ENCODE results near the gene SELENOH.

SELENOH gene

GRCh38 chr11:57776031-57776521 lies 34.8 kb downstream of the SELENOH start:
- in situ Hi-C loops (cut with HindIII; ENCODE audit: low pct_ligation_motif_present, low pct_unique_long_range_greater_than_20kb, low sequenced_read_pairs) = no loop called here
- DNase-seq = no peak

GRCh38 chr11:57776577-57777210 lies 35.4 kb downstream of the SELENOH start:
- no peak for DNase-seq
- in situ Hi-C loops (cut with HindIII; ENCODE audit: low pct_ligation_motif_present, low pct_unique_long_range_greater_than_20kb, low sequenced_read_pairs) = no loop called here

GRCh38 chr11:57777969-57778317 lies 36.7 kb downstream of the SELENOH start:
- DNase-seq = no peak
- in situ Hi-C loops (cut with HindIII; ENCODE audit: low pct_ligation_motif_present, low pct_unique_long_range_greater_than_20kb, low sequenced_read_pairs) = no loop called here

GRCh38 chr11:57778318-57779037 lies 37.2 kb downstream of the SELENOH start:
- in situ Hi-C loops (cut with HindIII; ENCODE audit: low pct_ligation_motif_present, low pct_unique_long_range_greater_than_20kb, low sequenced_read_pairs) = no loop called here
- DNase-seq = peak; percentile 94

GRCh38 chr11:57779276-57779675 lies 38.0 kb downstream of the SELENOH start:
- in situ Hi-C loops (cut with HindIII; ENCODE audit: low pct_ligation_motif_present, low pct_unique_long_range_greater_than_20kb, low sequenced_read_pairs) = no loop called here
- DNase-seq = no peak

- in situ Hi-C loops (cut with HindIII; ENCODE audit: low pct_ligation_motif_present, low pct_unique_long_range_greater_than_20kb, low sequenced_read_pairs) = no loop called here
- DNase-seq = no peak
These were observed 40.2 kb downstream of the SELENOH start for GRCh38 chr11:57781529-57781943.

- no peak for DNase-seq
- in situ Hi-C loops (cut with HindIII; ENCODE audit: low pct_ligation_motif_present, low pct_unique_long_range_greater_than_20kb, low sequenced_read_pairs) = no loop called here
These were observed 43.8 kb downstream of the SELENOH start for GRCh38 chr11:57785072-57785471.

- in situ Hi-C loops (cut with HindIII; ENCODE audit: low pct_ligation_motif_present, low pct_unique_long_range_greater_than_20kb, low sequenced_read_pairs) = no loop called here
- DNase-seq = no peak
These were observed 45.1 kb downstream of the SELENOH start for GRCh38 chr11:57786436-57786835.

- in situ Hi-C loops (cut with HindIII; ENCODE audit: low pct_ligation_motif_present, low pct_unique_long_range_greater_than_20kb, low sequenced_read_pairs) = no loop called here
- no peak for DNase-seq
These were observed 45.8 kb downstream of the SELENOH start for GRCh38 chr11:57787006-57787604.

GRCh38 chr11:57787920-57788702 lies 46.8 kb downstream of the SELENOH start:
- in situ Hi-C loops (cut with HindIII; ENCODE audit: low pct_ligation_motif_present, low pct_unique_long_range_greater_than_20kb, low sequenced_read_pairs) = no loop called here
- DNase-seq = no peak

- in situ Hi-C loops (cut with HindIII; ENCODE audit: low pct_ligation_motif_present, low pct_unique_long_range_greater_than_20kb, low sequenced_read_pairs) = no loop called here
- no peak for DNase-seq
These were observed 47.4 kb downstream of the SELENOH start for GRCh38 chr11:57788703-57789088.

- in situ Hi-C loops (cut with HindIII; ENCODE audit: low pct_ligation_motif_present, low pct_unique_long_range_greater_than_20kb, low sequenced_read_pairs) = no loop called here
- no peak for DNase-seq
These were observed 50.2 kb downstream of the SELENOH start for GRCh38 chr11:57791321-57792059.

- DNase-seq = no peak
- in situ Hi-C loops (cut with HindIII; ENCODE audit: low pct_ligation_motif_present, low pct_unique_long_range_greater_than_20kb, low sequenced_read_pairs) = no loop called here
These were observed 50.8 kb downstream of the SELENOH start for GRCh38 chr11:57792060-57792541.

GRCh38 chr11:57792870-57793269 lies 51.6 kb downstream of the SELENOH start:
- DNase-seq = peak; percentile 48
- in situ Hi-C loops (cut with HindIII; ENCODE audit: low pct_ligation_motif_present, low pct_unique_long_range_greater_than_20kb, low sequenced_read_pairs) = no loop called here
